MV-4-11 (cell line): ENCODE results near the gene ARHGEF12.

ENCODE experiments used
- DNase-seq: peaks from one replicate; lab custom pipeline; 2025; lab: John Stamatoyannopoulos, UW

The ARHGEF12 gene

DNA sequence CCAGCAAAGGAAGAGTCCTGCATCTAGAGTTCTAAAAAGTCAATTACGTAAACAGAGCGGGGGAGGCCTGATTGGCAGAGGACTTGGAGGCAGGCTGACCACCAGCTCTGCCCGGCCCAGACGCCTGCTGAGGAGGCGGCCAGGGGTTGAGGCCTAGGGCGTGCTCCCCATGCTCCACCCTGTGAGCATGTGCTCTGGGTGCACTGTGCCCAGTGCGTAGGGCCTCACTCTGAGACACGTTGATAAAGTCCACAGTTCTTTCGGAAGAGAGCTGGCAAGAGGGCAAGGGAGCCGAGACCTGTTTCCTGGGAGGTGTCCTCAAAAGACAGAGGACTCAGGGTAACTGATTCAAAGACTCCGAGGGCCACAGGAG lies 200.6 kb downstream of the ARHGEF12 start:
- DNase-seq: no peak

GRCh38 chr11:120537996-120538395 lies 201.8 kb downstream of the ARHGEF12 start:
- DNase-seq: no peak

GRCh38 chr11:120538707-120539106 lies 202.5 kb downstream of the ARHGEF12 start:
- no peak for DNase-seq
